ENCODE data around the gene FOXA1. TPM values are rescaled to one million over a fixed set of nuclear protein-coding genes. Genes with fewer than 3 reads are reported as not detected.
A peak's percentile ranks its signal among the peaks of the same experiment; 100 is the strongest.

The FOXA1 gene
- polyA plus RNA-seq, 4 donors = 8.4 to 49.3 (median 11.4) TPM

- H3K4me3 ChIP-seq (ENCODE audit: low read depth in 1 of 3, low read length in 3 of 3) = no peak overlapping the region
- H3K9me3 ChIP-seq (ENCODE audit: control insufficient read depth in 2 of 2, insufficient read depth in 1 of 2, low read depth in 1 of 2, low read length in 1 of 2) = no peaks in the 10 kb centered on the region
- H3K27ac ChIP-seq (ENCODE audit: low read depth in 1 of 3, low read length in 2 of 3) = no peak overlapping the region
- peaks cover 0 to 2% (median 0%) of the 10 kb centered on the region in 3 donors for H3K36me3 ChIP-seq (ENCODE audit: control insufficient read depth in 3 of 3, insufficient read depth in 2 of 3, low read depth in 1 of 3, low read length in 3 of 3)
- H3K27me3 ChIP-seq (ENCODE audit: control insufficient read depth in 3 of 3, insufficient read depth in 3 of 3, low read length in 3 of 3) = peaks cover 0 to 6% (median 0%) of the 10 kb centered on the region in 3 donors
- H3K4me1 ChIP-seq (ENCODE audit: control insufficient read depth in 3 of 3, insufficient read depth in 2 of 3, low read depth in 1 of 3, low read length in 2 of 3) = peaks cover 0 to 5% (median 0%) of the 10 kb centered on the region in 3 donors
- DNase-seq = no peak
- WGBS, 3 donors = 89 to 100% (median 94%) methylated on average over 1 of the region's 1 CpG
- FAIRE-seq = no peak
Observed at GRCh38 chr14:37623971-37624370, 28.9 kb upstream of the FOXA1 start.

- DNase-seq = peak in 1 of 2 donors; percentile 56
- WGBS, 3 donors = 23 to 44% (median 37%) methylated on average over 1 of the region's 1 CpG
- H3K36me3 ChIP-seq (ENCODE audit: control insufficient read depth in 3 of 3, insufficient read depth in 2 of 3, low read depth in 1 of 3, low read length in 3 of 3) = peaks cover 0 to 2% (median 0%) of the 10 kb centered on the region in 3 donors
- H3K9me3 ChIP-seq (ENCODE audit: control insufficient read depth in 2 of 2, insufficient read depth in 1 of 2, low read depth in 1 of 2, low read length in 1 of 2) = no peaks in the 10 kb centered on the region
- no peak overlapping the region for H3K4me3 ChIP-seq (ENCODE audit: low read depth in 1 of 3, low read length in 3 of 3)
- H3K27me3 ChIP-seq (ENCODE audit: control insufficient read depth in 3 of 3, insufficient read depth in 3 of 3, low read length in 3 of 3) = peaks cover 0 to 6% (median 0%) of the 10 kb centered on the region in 3 donors
- H3K27ac ChIP-seq (ENCODE audit: low read depth in 1 of 3, low read length in 2 of 3) = no peak overlapping the region
- H3K4me1 ChIP-seq (ENCODE audit: control insufficient read depth in 3 of 3, insufficient read depth in 2 of 3, low read depth in 1 of 3, low read length in 2 of 3) = peaks cover 0 to 5% (median 0%) of the 10 kb centered on the region in 3 donors
- FAIRE-seq = no peak
Observed at GRCh38 chr14:37623426-37623951, 28.4 kb upstream of the FOXA1 start.

GRCh38 chr14:37622231-37622923 lies 27.3 kb upstream of the FOXA1 start:
- H3K27ac ChIP-seq (ENCODE audit: low read depth in 1 of 3, low read length in 2 of 3) = no peak overlapping the region
- no peaks in the 10 kb centered on the region for H3K9me3 ChIP-seq (ENCODE audit: control insufficient read depth in 2 of 2, insufficient read depth in 1 of 2, low read depth in 1 of 2, low read length in 1 of 2)
- DNase-seq (no peak), FAIRE-seq (no peak)
- H3K36me3 ChIP-seq (ENCODE audit: control insufficient read depth in 3 of 3, insufficient read depth in 2 of 3, low read depth in 1 of 3, low read length in 3 of 3) = peaks cover 0 to 2% (median 0%) of the 10 kb centered on the region in 3 donors
- WGBS, 3 donors = 36 to 87% (median 68%) methylated on average over 68 to 81 of the region's 81 CpGs
- H3K4me3 ChIP-seq (ENCODE audit: low read depth in 1 of 3, low read length in 3 of 3) = peak overlapping the region in 1 of 3 donors; percentile 6
- H3K27me3 ChIP-seq (ENCODE audit: control insufficient read depth in 3 of 3, insufficient read depth in 3 of 3, low read length in 3 of 3) = peaks cover 0 to 6% (median 0%) of the 10 kb centered on the region in 3 donors
- H3K4me1 ChIP-seq (ENCODE audit: control insufficient read depth in 3 of 3, insufficient read depth in 2 of 3, low read depth in 1 of 3, low read length in 2 of 3) = peaks cover 0 to 5% (median 0%) of the 10 kb centered on the region in 3 donors

GRCh38 chr14:37620856-37621255 lies 25.8 kb upstream of the FOXA1 start:
- Histone ChIP-seq H3K4me1 (ENCODE audit: control insufficient read depth in 3 of 3, insufficient read depth in 2 of 3, low read depth in 1 of 3, low read length in 2 of 3) (peaks cover 0 to 3% (median 0%) of the 10 kb centered on the region in 3 donors), H3K4me3 (ENCODE audit: low read depth in 1 of 3, low read length in 3 of 3) (no peak overlapping the region), H3K27ac (ENCODE audit: low read depth in 1 of 3, low read length in 2 of 3) (no peak overlapping the region), H3K36me3 (ENCODE audit: control insufficient read depth in 3 of 3, insufficient read depth in 2 of 3, low read depth in 1 of 3, low read length in 3 of 3) (peaks cover 0 to 2% (median 1%) of the 10 kb centered on the region in 3 donors), H3K27me3 (ENCODE audit: control insufficient read depth in 3 of 3, insufficient read depth in 3 of 3, low read length in 3 of 3) (peaks cover 0 to 6% (median 0%) of the 10 kb centered on the region in 3 donors), H3K9me3 (ENCODE audit: control insufficient read depth in 2 of 2, insufficient read depth in 1 of 2, low read depth in 1 of 2, low read length in 1 of 2) (peaks cover 1 to 11% of the 10 kb centered on the region in 2 donors)
- no peak for DNase-seq
- FAIRE-seq = no peak

- DNase-seq (no peak), FAIRE-seq (no peak)
- H3K4me3 ChIP-seq (ENCODE audit: low read depth in 1 of 3, low read length in 3 of 3) = no peak overlapping the region
- no peak overlapping the region for H3K27ac ChIP-seq (ENCODE audit: low read depth in 1 of 3, low read length in 2 of 3)
- no peaks in the 10 kb centered on the region for H3K4me1 ChIP-seq (ENCODE audit: control insufficient read depth in 3 of 3, insufficient read depth in 2 of 3, low read depth in 1 of 3, low read length in 2 of 3)
- WGBS, 3 donors = 68 to 95% (median 73%) methylated on average over 1 of the region's 1 CpG
- H3K36me3 ChIP-seq (ENCODE audit: control insufficient read depth in 3 of 3, insufficient read depth in 2 of 3, low read depth in 1 of 3, low read length in 3 of 3) = peaks cover 0 to 6% (median 1%) of the 10 kb centered on the region in 3 donors
- H3K9me3 ChIP-seq (ENCODE audit: control insufficient read depth in 2 of 2, insufficient read depth in 1 of 2, low read depth in 1 of 2, low read length in 1 of 2) = peaks cover 1 to 19% of the 10 kb centered on the region in 2 donors
- peaks cover 0 to 9% (median 0%) of the 10 kb centered on the region in 3 donors for H3K27me3 ChIP-seq (ENCODE audit: control insufficient read depth in 3 of 3, insufficient read depth in 3 of 3, low read length in 3 of 3)
Observed at GRCh38 chr14:37618498-37619028, 23.5 kb upstream of the FOXA1 start.

GRCh38 chr14:37617864-37618365 lies 22.9 kb upstream of the FOXA1 start:
- Histone ChIP-seq H3K9me3 (ENCODE audit: control insufficient read depth in 2 of 2, insufficient read depth in 1 of 2, low read depth in 1 of 2, low read length in 1 of 2) (peaks cover 1 to 19% of the 10 kb centered on the region in 2 donors), H3K4me1 (ENCODE audit: control insufficient read depth in 3 of 3, insufficient read depth in 2 of 3, low read depth in 1 of 3, low read length in 2 of 3) (no peaks in the 10 kb centered on the region), H3K27ac (ENCODE audit: low read depth in 1 of 3, low read length in 2 of 3) (no peak overlapping the region), H3K36me3 (ENCODE audit: control insufficient read depth in 3 of 3, insufficient read depth in 2 of 3, low read depth in 1 of 3, low read length in 3 of 3) (peaks cover 0 to 6% (median 1%) of the 10 kb centered on the region in 3 donors), H3K27me3 (ENCODE audit: control insufficient read depth in 3 of 3, insufficient read depth in 3 of 3, low read length in 3 of 3) (peaks cover 0 to 9% (median 0%) of the 10 kb centered on the region in 3 donors), H3K4me3 (ENCODE audit: low read depth in 1 of 3, low read length in 3 of 3) (no peak overlapping the region)
- 94 to 96% (median 94%) methylated on average over 1 of the region's 1 CpG for WGBS, 3 donors
- no peak for DNase-seq
- no peak for FAIRE-seq

GRCh38 chr14:37616853-37617252 lies 21.8 kb upstream of the FOXA1 start:
- 90 to 97% (median 92%) methylated on average over 4 of the region's 4 CpGs for WGBS, 3 donors
- Histone ChIP-seq H3K9me3 (ENCODE audit: control insufficient read depth in 2 of 2, insufficient read depth in 1 of 2, low read depth in 1 of 2, low read length in 1 of 2) (peaks cover 1 to 19% of the 10 kb centered on the region in 2 donors), H3K27me3 (ENCODE audit: control insufficient read depth in 3 of 3, insufficient read depth in 3 of 3, low read length in 3 of 3) (peaks cover 0 to 5% (median 0%) of the 10 kb centered on the region in 3 donors), H3K4me3 (ENCODE audit: low read depth in 1 of 3, low read length in 3 of 3) (no peak overlapping the region), H3K4me1 (ENCODE audit: control insufficient read depth in 3 of 3, insufficient read depth in 2 of 3, low read depth in 1 of 3, low read length in 2 of 3) (no peaks in the 10 kb centered on the region), H3K27ac (ENCODE audit: low read depth in 1 of 3, low read length in 2 of 3) (no peak overlapping the region), H3K36me3 (ENCODE audit: control insufficient read depth in 3 of 3, insufficient read depth in 2 of 3, low read depth in 1 of 3, low read length in 3 of 3) (peaks cover 0 to 6% (median 1%) of the 10 kb centered on the region in 3 donors)
- DNase-seq (no peak), FAIRE-seq (no peak)

GRCh38 chr14:37615582-37616289 lies 20.7 kb upstream of the FOXA1 start:
- Histone ChIP-seq H3K4me1 (ENCODE audit: control insufficient read depth in 3 of 3, insufficient read depth in 2 of 3, low read depth in 1 of 3, low read length in 2 of 3) (no peaks in the 10 kb centered on the region), H3K4me3 (ENCODE audit: low read depth in 1 of 3, low read length in 3 of 3) (no peak overlapping the region), H3K27me3 (ENCODE audit: control insufficient read depth in 3 of 3, insufficient read depth in 3 of 3, low read length in 3 of 3) (peaks cover 0 to 9% (median 2%) of the 10 kb centered on the region in 3 donors), H3K27ac (ENCODE audit: low read depth in 1 of 3, low read length in 2 of 3) (no peak overlapping the region), H3K36me3 (ENCODE audit: control insufficient read depth in 3 of 3, insufficient read depth in 2 of 3, low read depth in 1 of 3, low read length in 3 of 3) (peaks cover 0 to 5% (median 1%) of the 10 kb centered on the region in 3 donors), H3K9me3 (ENCODE audit: control insufficient read depth in 2 of 2, insufficient read depth in 1 of 2, low read depth in 1 of 2, low read length in 1 of 2) (peaks cover 1 to 24% of the 10 kb centered on the region in 2 donors)
- 93 to 97% (median 96%) methylated on average over 3 of the region's 3 CpGs for WGBS, 3 donors
- DNase-seq = no peak
- FAIRE-seq = no peak

Measured in small intestine (tissue), 7 donors.